Fibroblast of skin of left quadriceps (primary cell): ENCODE data around the gene BLOC1S5.
A peak's percentile ranks its signal among the peaks of the same experiment; 100 is the strongest.
"Not testable (repeated sequence)": the region's sequence is repeated elsewhere in the genome, so short reads cannot be mapped to it uniquely, and the experiment has no call there.

ENCODE experiments used
- DNase-seq, 2 experiments: peaks; one replicate each; pipeline ENCODE4 v3.0.0-alpha.2; 2013; ENCODE audit warnings: low read depth in 2 of 2

BLOC1S5 gene

DNA sequence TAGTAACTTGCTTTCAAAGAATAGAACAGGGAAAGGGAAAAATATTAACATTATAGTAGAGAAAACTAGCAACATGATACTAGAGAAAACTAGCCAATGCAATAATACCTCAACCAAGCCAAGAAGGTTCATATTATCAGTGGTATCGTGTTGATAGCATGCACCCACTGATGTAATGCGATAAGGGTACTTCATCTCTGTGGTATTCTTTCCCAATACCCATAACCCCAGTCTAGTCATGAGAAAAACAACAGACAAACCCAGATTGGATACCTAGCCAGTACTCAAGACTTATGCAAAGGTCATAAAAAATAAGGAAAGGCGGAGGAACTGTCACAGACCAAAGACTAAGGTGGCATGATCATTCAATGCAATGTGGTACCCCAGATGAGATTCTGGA lies 21.0 kb downstream of the BLOC1S5 start:
- no peak for DNase-seq

DNA sequence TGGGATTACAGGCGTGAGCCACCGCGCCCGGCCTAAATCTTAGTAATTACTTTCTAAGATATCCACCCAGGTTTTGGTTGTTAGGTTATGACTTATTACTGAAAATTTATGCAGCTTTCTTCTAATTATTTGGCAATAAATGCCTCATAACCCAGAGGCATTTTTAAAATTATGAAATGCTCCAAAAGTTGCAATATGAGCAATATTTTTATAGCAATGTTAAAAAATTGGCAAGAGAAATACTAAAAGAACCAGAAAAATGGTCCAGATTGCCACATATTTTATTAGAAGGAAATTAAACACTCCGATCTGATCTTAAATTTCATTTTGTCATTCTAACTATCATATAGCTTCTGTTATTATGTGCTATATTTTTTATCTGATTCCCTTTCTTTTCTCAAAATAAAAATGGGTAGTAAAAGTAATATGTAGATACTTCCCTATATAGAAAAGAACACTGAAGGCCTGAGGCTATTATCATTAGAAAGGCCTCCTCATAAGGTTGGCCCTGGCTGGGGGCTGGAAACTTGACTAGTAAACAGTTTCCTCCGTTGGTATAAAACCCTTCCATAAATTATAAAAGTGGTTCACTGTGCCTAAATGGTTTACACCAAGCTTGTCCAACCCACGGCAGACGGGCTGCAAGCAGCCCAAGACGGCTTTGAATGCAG lies 22.1 kb downstream of the BLOC1S5 start:
- no peak for DNase-seq

DNA sequence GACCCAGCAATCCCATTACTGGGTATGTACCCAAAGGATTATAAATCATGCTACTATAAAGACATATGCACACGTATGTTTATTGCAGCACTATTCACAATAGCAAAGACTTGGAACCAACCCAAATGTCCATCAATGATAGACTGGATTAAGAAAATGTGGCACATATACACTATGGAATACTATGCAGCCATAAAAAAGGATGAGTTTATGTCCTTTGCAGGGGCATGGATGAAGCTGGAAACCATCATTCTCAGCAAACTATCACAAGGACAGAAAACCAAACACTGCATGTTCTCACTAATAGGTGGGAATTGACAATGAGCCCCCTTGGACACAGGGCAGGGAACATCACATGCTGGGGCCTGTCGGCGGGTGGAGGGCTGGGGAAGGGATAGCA lies 30.1 kb downstream of the BLOC1S5 start:
- DNase-seq = not testable (repeated sequence)

DNA sequence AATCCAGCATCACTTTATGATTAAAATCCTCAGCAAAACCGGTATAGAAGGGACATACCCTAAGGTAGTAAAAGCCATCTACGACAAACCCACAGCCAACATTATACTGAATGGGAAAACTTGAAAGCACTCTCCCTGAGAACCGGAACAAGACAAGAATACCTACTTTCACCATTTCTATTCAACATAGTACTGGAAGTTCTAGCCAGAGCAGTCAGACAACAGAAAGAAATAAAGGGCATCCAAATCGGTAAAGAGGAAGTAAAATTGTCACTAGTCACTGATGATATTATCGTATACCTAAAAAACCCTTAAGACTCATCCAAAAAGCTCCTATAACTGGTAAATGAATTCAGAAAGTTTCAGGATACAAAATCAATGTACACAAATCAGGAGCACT lies 33.3 kb downstream of the BLOC1S5 start:
- no peak for DNase-seq

DNA sequence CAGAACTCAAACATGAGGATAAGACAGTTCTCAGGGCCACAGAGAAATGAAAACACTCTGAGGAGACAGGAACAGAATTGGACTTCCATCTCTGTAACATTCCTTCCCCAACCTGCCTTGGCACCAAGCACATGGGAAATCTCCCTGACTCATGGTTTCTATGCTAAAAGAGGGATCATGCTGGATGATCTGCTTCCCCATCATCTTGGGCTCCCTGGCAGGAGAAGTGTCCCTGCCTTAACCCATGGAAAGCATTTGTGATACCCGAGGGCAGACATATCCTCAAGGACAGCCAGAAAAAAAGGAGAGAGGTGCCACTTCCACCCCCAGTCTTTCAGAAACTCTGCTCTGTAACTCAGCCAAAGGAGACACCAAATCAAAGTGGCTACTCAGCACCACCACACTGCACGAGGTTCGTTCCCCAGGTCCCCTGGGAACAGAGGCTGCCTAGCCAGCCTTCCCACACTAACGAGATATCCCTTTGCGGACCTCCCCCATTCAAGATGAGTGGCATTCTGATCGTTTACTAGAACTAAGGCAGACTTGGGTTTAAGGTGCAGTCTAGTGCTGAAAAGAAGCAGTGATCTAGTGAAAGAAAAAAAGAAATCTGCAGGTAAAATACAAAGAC lies 34.8 kb downstream of the BLOC1S5 start:
- no peak for DNase-seq

DNA sequence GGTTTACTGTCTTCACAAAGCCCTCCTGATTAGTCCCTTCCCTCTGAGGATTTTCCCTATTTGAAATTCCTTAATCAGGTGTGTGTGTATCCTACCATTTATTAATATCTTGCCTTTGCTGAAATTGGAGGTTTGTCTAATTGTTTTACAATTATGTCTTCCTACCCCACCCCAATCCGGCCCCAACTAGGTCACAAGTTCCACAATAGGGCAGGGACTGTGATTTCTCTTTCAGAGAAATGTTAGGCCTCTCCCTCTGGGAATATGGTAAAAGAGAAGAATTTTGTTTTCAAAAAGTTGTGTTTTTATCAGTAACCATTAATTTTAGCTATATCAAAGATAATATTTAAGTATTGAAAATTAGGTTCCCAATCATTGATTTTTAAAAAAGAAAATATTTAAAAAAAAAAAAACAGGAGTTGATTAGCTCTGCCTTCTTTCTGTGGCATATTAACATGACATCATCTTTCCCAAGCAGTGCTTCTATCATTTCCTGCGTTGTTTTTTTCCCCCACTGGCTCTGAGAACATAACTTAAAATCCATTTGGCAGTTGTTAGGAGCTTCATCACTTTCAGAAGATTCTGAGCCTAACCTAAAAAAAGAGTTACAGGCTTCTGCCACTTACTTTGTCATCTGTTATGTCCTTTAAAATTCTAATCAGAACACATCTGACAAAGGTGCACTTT lies 36.1 kb downstream of the BLOC1S5 start:
- no peak for DNase-seq

DNA sequence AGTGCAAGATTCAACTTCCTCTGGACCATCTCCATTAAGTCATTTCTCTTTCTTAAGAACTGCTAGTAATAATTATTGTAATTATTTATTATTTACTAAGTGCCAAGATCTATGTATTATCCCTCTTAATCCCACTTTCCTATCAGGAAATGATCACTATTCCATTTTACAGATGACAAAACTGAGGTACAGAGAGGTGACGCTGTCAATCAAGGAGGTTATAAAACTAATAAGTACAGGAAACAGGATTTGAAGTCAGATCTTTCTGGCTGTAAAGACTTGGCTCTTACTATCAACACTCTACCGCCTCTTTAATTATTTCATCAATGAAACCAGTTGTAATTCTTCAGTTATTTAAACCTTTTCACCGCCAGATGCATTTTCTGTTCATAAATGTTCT lies 37.4 kb downstream of the BLOC1S5 start:
- no peak for DNase-seq

DNA sequence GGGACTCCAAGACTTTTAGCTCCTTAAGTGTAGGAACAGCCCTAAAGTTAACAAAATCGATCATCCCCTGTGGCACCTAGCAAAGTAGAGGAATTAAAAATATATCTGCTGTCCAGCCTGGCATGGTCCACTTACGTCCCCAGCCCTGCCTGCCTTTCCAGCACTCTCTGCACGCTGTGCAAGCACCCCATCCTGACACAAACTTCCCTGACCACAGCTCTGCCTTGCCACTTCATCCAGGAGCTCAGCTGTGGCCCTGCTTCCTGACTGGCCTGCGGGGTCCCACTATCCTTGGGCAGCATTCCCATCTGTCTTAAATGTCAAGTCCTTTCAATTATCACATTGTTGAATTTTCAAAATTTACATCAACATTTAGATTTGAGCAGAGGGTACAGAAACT lies 39.0 kb downstream of the BLOC1S5 start:
- no peak for DNase-seq

DNA sequence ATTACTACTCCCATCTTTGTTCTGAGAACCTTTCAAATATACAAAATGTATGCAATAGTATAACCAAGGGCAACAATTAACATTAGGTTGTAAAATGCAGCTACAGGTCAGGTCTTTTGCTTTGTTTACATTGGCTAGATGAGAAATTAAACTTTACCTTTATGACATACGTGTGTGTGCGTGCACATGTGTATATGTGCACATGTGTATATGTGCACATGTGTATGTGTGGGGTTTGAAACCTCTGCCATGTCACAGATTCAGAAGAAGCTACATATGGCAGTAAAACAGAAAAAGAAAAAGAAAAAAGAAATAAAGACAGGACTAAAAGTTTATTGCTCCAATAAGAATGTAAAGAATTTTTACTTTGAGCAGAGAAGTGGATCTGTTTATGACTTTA lies 40.6 kb downstream of the BLOC1S5 start:
- no peak for DNase-seq

DNA sequence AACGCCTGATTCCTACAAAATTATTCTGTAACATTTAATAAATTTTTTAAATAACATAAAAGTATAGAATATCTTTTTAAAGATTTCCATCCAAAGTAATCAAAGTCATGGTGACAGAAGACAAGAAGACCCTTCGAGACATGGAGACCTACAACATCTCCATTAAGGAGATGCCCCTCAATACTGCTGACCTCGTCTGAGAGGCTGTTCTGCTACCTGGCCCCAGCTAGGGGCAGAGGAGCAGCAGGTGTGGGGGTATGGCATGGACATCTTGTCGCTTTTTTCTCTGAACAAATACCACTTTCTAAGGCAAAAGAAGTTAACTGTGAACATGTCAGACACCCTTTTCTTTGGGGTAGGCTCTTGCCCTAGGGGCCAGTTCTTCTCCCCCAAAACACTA lies 44.1 kb downstream of the BLOC1S5 start:
- DNase-seq = no peak

DNA sequence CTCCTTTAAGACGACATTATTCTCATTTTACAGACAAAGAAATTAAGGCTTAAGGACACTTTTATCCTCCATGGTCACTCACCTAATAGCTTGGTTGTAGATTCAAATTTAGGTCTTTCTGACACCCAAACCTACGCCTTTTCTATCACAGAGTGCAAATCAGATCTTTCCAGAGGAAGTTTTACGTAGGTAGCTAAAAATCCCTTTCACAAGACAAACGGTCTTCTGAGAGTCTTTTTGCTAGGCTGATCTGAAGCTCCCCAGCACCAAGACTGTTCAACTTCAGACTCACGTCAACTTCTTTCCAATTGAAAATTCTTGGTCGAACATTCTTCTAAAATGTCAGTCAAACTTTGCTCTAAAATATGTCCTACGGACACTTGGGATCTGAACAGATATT lies 46.5 kb downstream of the BLOC1S5 start:
- no peak for DNase-seq

DNA sequence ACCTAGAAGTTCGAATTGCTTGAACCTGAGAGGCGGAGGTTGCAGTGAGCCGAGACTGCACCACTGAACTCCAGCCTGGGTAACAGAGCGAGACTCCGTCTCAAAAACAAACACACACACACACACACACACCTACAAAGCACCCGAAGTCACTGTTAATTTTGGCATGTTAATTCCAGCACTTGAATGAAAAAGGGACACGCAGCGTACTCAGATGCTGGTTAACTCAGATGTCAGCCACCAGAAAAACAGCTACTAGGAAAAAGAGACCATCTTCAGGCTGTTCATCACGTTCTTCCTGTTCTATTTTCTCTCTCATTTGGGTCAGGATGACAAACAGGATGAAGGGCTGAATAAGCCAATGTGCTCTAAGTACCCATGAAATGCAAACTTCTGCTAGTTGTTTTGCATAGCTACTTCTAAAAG lies 46.9 kb downstream of the BLOC1S5 start:
- DNase-seq = no peak

DNA sequence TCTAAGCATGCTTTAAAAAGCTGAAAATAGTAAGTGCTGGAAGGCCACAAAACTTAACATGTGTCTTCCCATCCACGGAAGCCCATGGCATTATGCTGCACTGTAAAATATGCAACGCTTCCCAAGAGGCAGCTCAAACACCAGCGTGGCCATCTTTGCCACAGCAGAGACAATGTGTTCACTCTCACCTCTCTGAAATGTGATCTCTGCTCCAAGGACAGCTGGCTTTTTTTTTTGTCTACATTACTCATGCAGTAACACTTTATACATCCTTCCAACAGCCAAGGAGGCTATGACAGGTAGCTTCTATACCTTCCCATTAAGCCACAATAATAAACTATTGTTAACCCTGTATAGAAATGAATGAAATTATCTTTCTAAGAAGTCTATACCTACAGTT lies 49.2 kb downstream of the BLOC1S5 start:
- DNase-seq = no peak

DNA sequence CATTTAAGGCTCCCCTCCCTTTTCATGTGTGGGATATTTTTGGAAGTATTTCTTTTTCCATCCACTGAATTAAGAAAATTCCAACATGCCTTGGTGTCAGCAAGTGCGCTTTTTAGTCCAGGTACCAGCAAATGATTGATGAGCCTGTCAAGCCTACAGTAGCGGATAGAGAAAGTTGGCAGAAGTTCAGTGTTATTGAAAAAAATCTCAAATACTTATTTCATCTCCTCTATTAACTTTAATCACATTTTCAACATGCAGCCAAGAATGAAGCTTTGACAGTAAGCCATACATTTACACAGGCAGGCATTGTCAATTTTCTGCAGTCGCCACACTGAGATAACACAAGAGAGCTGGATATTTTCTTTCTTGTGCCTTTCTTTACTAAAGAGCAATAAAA lies 50.4 kb downstream of the BLOC1S5 start:
- no peak for DNase-seq

DNA sequence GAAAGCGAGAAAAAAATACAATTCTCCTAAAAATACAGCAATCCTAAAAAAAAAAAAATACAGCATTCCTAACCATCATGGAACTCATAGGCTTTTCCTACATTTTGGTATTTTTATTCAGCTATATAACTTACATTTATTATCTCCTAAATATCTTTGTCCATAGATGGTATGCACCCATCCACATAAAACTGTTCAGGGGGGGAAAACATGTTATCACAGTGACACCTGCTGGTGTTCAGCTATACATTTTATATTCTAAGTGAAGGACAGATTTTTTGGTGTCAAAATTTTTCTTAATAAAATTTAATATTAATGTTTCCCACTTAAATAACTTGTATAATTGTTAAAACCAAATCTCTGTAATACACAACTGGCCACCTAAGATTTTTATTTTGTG lies 58.0 kb downstream of the BLOC1S5 start:
- DNase-seq = no peak

DNA sequence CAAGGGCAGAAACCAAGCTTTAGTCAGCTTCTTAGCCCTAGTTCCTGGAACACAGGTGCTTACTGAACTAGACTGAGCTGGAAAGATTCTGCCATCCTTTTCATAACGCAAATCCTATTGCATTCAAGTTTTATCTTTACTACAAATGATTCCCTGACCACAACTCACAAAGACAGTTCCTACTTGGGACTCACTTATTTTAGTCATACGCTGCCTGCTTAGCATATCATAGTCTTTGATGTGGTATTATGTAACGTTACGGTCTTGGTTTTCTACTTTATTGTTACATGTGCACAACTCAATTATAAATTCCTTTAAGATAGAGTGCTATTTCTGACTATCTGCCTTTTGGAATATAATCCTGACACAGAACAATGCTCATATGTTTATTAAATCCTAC lies 59.1 kb downstream of the BLOC1S5 start:
- DNase-seq = no peak

DNA sequence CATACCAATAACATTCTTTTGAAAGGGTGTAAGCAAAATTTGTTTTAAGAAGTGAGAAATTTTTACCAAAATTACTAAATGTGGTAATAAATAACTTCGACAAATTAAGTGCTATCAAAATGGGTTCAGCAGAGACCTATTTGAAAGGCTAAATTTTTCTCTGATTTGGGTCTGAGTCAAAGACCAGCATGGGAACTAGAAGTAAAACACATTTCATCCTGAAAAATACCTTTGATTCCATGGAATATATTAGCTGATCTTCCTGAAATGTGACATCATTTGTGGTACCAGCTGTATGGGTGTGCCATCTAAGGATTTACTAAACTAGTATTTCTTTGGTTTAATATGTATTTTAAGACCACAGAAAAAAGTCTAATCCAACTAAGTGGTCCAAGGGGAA lies 63.6 kb downstream of the BLOC1S5 start:
- DNase-seq = no peak

DNA sequence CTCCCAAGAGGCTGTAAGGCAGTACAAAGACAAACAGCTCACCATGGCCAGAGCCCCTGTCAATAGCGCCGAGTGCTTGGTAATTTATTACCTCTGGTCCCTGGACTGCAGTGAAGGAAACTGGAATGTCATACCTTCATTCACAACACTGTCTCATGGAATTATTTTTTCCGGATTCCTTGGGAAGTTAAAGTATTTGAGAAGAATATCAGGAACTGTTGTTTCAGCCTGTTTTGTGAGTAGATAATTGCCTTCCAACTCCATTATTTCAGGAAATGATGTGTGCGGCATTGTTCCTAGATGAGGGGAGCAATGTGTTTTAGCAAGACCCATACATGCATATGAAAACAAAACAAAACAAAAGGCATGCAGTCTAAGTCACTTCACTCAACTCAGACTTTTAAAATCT lies 64.0 kb downstream of the BLOC1S5 start:
- DNase-seq = no peak

DNA sequence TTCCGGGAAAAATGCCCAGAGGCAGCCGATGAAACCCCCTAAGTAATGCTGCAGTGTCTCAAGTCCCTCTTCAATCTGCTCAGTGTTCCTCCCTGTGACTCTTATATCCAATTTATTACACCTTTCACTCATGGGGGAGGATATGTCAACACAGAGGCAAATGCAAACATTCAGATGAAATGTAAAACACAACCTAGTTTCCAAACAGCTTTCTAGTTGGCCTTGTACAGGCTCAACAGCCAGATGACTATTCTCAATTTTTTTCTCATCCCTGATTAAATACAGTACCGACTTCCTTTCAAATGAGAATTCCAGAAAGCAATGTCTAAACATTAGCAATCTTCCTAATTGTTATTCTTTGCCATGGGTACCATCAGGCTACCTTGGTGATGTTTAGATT lies 65.0 kb downstream of the BLOC1S5 start:
- no peak for DNase-seq

DNA sequence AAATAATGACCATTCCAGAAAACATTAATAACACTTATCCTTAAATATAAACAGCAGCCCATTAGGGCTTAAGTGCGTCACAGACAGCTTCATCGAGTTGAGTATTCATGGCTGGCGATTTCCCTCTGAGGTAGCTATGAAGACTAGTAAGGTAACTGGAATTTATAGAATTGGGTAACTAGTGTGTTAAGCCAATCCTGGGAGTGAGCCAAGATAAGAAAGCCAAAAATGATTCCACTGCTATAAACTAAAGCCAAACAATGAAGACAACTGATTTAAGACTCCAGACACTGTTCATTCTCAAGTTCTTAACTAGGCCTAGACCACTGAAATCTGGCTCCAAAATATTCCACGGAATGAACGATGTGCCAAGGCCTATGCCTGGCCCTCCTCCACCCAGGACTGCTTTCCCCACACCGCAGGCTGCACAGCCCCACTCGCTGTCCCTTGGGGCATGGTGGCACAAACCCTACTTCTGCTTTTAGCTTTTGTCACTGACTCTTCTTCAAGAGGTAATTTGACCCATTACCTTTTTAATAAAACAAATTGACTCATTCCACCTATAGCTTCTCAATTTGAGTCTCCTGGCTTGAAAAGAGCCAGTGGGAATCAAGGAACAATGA lies 66.0 kb downstream of the BLOC1S5 start:
- DNase-seq = peak; percentile 67 to 73

DNA sequence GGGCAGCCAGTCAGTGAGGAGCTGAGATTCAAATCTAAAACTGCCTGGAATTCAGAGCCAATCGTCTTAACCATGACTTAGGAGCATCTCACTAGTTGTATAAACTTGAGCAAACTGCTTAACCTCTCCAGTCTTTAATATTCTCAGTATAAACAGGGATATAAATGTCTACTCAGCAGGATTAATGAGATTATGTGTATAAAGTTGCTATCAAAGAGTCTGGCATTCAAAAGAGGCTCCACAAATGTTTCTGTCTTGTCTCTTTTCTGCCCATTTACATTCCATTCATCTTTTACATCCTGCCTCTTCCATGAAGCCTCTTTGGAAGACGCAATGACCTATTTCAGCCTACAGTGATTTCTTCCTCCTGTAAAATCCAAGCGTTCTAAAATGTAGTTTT lies 66.9 kb downstream of the BLOC1S5 start:
- DNase-seq = no peak

DNA sequence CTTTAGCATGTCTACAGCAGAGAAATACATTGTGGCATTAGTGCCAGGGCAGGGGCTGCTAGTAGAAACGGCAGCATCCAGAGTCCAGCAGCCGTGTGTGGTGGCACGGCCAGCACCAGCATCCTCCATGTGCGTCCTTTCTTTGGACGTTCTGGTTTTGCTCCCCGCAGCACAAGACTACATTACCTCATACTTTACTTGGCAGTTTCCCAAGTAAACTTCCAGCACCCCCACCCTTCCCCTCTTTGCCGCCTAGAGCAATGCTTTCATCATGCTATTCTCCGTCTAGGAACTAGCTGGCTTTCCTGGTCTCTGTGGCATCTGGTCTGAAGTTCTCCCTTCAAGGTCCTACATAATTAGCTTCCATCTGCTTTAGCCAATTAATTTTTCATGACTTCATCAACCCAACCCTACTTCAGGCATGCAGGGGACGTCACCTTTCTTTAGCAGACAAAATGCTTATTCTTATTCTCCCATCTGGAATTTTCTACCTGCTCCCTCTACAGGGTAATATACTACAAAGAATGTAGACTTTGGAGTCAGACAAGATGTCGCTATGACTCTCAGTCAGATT lies 67.6 kb downstream of the BLOC1S5 start:
- peak; percentile 31 to 32 for DNase-seq

DNA sequence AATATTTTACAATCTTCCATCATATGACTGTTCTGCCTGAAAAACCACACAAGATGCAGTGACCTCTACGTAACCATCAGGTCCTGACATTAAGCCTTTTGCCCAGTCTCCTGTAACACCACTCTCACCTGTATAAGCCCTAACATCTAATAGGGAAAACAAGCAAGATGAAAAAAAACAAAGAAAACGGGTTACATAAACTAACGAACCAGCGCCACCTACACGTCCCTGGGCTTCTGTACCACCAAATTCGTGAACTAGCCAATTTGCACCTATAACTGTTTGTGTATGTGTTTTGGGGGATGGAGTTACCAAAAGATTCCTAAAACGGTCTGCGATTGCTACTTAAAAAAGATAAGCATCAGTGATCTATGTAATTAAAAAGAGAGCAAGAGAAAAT lies 70.2 kb downstream of the BLOC1S5 start:
- no peak for DNase-seq
